Amniotic stem cell (primary cell): Measurements from ENCODE around the gene WDR83.
"Not testable (repeated sequence)": the region's sequence is repeated elsewhere in the genome, so short reads cannot be mapped to it uniquely, and the experiment has no call there.

Experiments used
- DNase-seq: peaks from one replicate; lab custom pipeline; 2025; lab: John Stamatoyannopoulos, UW

The WDR83 gene, protein sequence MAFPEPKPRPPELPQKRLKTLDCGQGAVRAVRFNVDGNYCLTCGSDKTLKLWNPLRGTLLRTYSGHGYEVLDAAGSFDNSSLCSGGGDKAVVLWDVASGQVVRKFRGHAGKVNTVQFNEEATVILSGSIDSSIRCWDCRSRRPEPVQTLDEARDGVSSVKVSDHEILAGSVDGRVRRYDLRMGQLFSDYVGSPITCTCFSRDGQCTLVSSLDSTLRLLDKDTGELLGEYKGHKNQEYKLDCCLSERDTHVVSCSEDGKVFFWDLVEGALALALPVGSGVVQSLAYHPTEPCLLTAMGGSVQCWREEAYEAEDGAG

GRCh38 chr19:12666265-12667048, at the start of gene WDR83, which contains the start of gene MAN2B1:
Gene WDR83 (plus strand): TSS chr19:12666807. CDS start chr19:12669791, 2,984 bp downstream.
Gene MAN2B1 (minus strand): TSS chr19:12666742. CDS start chr19:12666701, 41 bp downstream.
- DNase-seq: peak; percentile 68

DNA sequence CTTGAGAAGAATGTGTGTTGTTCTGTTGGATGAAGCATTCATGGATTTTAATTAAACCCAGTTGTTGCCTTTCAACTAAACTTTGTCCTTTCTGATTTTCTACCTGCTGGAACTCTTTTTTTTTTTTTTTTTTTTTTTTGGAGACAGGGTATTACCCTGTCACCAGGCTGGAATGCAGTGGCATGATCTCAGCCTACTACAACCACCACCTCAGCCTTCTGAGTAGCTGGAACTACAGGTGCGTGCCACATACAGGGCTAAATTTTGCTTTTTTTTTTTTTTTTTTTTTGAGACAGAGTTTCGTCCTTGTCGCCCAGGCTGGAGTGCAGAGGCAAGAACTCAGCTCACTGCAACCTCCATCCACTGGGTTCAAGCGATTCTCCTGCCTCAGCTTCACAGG, 49.0 kb upstream of the WDR83 start:
- no peak for DNase-seq

GRCh38 chr19:12621253-12622024, 45.2 kb upstream of the WDR83 start:
- not testable (repeated sequence) for DNase-seq

DNA sequence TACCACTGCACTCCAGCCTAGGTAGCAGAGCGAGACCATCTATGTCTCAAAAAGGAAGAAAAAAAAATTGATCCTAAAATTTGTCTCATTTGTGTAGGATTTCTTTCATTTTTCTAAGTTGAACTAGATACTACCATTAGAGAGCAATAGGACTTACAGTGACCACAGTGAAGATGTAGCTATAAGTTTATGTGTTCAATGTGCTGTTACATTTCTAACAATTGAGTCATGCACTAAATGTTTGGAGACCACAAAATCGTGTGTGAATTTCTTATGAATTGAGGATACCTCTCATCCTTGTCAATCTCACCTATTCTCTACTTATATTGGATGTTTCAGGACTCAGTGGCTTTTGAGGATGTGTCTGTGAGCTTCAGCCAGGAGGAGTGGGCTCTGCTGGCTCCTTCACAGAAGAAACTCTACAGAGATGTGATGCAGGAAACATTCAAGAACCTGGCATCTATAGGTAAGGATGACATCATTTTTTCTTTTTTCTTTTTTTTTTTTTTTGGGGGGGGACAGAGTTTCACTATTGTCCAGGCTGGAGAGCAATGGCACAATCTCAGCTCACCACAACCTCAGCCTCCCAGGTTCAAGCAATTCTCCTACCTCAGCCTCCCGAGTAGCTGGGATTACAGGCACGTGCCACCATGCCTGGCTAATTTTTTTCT, 43.1 kb upstream of the WDR83 start:
- DNase-seq: no peak

DNA sequence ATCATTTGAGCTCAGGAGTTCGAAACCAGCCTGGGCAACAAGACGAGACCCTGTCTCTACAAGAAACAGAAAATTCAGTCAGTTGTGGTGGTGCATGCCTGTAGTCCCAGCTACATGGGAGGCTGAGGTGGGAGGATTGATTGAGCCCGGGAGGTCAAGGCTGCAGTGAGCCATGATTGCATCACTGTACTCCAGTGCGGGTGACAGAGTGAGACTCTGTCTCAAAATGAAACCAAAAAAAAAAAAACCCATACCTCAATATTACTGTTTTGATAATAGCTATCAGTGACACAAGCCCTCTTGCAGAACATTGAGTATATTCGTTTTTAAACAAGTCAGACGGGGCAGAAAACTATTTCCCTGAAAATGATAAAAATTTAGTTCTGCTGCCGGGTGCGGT, 39.6 kb upstream of the WDR83 start:
- no peak for DNase-seq

DNA sequence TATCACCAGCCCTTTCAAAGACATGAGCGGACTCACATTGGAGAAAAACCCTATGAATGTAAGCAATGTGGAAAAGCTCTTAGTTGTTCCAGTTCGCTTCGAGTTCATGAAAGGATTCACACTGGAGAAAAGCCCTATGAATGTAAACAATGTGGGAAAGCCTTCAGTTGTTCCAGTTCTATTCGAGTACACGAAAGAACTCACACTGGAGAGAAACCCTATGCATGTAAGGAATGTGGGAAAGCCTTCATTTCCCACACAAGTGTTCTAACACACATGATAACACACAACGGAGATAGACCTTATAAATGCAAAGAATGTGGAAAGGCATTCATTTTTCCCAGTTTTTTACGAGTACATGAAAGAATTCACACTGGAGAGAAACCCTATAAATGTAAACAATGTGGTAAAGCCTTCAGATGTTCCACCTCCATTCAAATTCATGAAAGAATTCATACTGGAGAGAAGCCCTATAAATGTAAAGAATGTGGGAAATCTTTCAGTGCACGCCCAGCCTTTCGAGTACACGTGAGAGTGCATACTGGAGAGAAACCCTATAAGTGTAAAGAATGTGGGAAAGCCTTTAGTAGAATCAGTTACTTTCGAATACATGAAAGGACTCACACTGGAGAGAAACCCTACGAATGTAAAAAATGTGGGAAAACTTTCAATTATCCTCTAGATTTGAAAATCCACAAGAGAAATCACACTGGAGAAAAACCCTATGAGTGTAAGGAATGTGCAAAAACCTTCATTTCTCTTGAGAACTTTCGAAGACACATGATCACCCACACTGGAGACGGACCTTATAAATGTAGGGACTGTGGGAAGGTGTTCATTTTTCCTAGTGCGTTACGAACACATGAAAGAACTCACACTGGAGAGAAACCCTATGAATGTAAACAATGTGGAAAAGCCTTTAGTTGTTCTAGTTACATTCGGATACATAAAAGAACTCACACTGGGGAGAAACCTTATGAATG, 38.3 kb upstream of the WDR83 start:
- no peak for DNase-seq

- no peak for DNase-seq
Measured at GRCh38 chr19:12629215-12629614, 37.4 kb upstream of the WDR83 start.

- DNase-seq: no peak
Measured at GRCh38 chr19:12636631-12637030, 30.0 kb upstream of the WDR83 start.

DNA sequence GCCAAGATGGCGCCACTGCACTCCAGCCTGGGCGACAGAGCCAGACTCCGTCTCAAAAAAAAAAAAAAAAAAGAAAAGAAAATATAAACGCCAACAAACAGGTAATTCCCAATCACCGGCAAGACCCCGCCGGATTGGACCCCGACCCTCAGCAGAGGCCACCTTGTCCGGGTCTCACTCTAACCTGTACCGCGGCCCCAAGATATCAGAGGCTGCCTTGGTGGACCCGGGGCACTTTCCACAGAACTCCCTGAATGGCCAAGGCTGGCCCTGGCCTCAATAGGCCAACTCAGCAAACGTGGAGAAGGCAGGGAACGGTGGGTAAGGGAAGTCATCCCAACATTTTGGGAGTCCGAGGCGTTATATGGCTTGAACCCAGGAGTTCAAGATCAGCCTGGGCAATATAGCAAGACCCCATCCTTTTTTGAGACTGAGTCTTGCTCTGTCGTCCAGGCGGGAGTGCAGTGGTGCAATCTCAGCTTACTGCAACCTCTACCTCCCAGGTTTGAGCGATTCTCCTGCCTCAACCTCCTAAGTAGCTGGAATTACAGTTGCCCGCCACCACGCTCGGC, 27.9 kb upstream of the WDR83 start:
- no peak for DNase-seq

DNA sequence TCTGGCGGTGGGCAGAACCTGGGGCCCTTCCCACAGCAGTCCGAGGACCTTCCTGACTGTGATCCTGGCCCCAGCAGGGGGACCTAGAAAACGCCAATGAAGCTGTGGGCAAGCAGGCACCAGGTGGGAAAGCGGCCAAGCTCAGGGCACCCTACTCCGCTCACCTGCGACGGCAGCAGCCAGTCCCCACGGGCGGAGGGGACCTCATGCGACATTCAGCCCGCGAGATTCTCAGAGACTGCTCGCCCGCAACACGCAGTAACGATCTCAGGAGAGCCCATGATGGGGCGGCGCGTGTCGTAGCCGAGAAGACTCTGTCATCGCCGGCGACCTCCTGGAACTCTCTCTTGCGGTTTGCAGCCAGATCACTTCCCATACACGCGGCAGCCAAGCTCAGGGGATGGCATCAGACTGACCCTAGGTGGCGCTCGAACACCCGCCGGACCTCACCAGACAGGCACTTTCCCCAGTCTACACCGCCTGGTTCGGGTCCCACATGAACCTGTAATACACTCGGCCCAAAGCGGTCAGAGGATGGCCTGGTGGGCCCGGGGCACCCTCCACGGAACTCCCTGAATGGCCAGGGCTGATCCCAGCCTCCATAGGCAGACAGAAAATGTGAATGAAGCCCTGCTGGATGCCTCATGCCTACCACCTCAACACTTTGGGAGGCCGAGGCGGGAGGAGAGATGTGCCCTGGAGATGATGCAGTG, 26.6 kb upstream of the WDR83 start:
- DNase-seq: peak; percentile 34

GRCh38 chr19:12641456-12641855, 25.2 kb upstream of the WDR83 start:
- no peak for DNase-seq

DNA sequence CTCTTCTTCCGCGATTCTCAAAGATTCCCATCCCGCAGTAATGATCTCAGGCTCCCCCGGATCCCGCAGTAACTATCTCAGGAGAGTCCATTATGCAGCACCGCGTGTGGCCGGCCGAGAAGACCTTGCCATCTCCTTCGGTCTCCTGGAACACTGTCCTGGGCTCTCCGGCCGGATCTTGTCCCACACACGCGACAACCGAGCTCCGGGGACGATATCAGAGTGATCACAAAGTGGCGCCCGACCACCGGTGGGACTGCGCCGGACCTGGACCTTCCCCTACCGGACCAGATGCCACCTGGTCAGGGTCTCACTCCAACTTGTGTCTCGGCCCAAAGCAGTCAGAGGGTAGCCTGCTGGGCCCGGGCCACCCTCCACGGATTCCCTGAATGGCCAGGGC, 24.1 kb upstream of the WDR83 start:
- no peak for DNase-seq

DNA sequence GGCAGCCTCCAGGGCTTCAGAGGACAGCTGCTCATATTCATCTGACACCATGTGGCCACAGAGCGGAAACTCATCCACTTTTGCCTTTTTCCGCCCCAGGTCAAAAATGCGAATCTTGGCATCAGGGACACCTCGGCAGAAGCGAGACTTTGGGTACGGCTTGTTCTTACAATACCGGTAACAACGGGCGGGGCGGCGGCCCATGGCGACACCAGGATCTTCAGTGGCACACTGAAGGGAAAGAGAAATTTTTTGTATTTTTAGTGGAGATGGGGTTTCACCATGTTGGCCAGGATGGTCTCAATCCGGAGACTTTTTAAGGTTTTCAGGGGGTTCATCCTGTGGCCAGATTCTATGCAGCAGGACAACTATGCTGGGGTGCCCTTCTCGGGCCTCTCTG, 22.9 kb upstream of the WDR83 start:
- DNase-seq: not testable (repeated sequence)

DNA sequence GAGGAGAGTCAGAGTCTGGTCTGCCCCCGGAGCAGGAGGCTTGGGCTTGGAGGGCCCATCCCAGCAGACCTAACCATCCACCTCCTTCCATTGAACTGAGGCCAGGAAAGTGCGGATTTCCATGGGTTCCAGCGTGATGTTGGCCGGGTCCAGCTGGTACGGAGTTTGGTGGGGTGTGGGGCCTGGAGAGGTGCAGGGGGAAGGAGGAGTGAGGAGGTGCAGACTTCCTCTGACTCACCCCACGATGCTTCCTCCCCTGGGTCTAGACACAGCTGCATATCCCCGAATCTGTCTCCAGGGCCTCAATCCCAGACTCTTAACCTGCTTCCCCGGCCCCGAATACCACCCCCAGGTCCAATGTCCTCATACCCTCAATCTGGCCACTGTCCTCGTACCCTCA, 20.1 kb upstream of the WDR83 start:
- no peak for DNase-seq

DNA sequence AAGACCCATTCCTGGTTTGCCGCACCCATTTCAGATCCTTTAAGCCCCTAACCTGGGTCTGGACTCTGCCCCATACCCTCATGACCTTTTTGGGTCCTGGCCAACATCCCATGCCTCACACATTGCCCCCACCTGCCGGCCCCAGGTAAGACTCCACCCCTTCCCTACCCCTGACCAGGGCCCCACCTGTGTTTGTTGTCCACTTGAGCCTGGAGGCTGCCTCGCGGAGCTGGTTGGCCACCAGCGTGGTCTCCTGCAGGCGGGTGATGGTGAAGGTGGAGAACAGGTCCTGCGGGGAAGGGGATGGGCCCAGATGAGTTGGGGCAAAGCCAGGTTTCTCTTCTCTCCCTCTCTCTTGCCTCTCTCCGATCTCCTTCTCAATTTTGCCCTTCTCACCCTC, 19.6 kb upstream of the WDR83 start:
- DNase-seq: no peak

DNA sequence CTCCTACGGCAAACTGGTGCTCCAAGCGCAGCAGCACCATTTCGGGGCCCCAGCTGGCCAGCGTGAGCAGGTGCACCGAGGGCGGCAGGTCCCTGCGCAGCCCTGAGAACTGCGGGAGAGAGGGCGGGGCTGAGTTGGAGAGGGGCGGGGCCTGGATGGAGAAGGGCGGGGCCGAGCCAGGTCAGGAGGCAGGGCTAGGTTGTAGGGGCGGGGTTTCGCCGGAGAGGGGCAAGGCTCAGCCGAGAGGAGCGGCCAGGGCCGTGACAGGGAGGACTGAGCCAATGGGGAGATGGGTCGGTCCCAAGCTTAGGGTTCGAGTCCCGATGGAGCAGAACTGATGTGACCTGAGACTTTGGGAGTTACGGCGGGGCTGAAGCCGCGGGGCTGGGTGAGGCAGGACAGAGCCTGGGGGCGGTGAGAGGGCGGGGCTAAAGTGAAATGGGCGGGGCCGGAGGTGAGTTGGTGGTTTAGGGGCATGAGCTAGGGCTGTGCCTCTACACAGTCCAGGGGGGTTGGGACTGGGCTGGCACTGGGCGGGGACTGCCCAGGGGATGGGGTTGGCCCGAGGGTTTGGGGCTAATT, 19.0 kb upstream of the WDR83 start:
- DNase-seq: no peak

GRCh38 chr19:12648088-12648487, 18.5 kb upstream of the WDR83 start:
- DNase-seq: no peak

DNA sequence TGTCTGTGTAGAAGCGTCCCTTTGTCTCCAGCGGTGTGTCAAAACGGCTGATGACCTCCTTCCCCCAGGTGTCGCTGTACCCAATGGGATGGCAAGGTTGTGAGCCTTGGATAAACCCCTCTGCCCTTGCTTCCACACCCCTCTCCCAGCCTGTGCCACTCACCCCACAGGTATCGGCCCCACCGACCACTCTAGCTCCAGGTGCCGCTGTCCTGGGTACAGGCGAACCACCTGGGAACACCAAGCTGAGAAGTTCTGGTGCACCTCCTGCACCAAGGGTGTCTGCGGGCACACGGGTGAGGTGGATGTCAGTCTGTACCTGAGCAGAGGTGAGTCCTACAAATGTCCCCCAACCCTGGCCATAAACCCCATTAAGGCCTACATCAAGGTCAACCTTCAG, 16.7 kb upstream of the WDR83 start:
- no peak for DNase-seq

DNA sequence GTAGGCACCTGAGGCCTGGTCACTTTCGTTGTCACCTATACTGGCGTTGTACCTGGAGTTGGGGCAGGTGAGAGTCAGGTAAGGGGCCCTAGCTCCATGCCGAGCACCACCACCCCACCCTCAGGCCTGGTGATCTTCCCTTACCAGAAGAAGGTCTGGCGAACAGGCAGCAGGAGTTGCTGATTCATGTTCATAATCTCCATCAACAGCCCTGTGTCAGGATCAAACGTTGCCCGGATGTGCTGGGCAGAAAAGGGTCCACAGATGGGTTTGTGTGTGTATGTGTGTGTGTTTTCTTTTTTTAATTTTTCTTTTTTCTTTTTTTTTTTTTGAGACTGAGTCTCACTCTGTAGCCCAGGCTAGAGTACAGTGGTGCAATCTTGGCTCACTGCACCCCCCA, 14.4 kb upstream of the WDR83 start:
- no peak for DNase-seq
